SK-N-MC (cell line): ENCODE results near the gene DNAL1.

Experiments
- DNase-seq: peaks from one replicate; pipeline ENCODE4 v3.0.0-alpha.2; 2011; ENCODE audit warnings: low read depth, low spot score
- H3K27ac ChIP-seq: fragments of 200-600 bp; sonication (generic); 2 replicates; pipeline ENCODE4 v1.5.1; 2016; ENCODE audit warnings: mixed run types
- H3K36me3 ChIP-seq: fragments of 200-600 bp; sonication (generic); 2 replicates; pipeline ENCODE4 v1.6.1; 2017; ENCODE audit warnings: antibody characterized with exemption, low read length, mixed read lengths; ENCODE audit not compliant: insufficient read depth
- H3K4me3 ChIP-seq: fragments of 200-600 bp; sonication (generic); 2 replicates; pipeline ENCODE4 v1.5.1; 2016
- H3K9ac ChIP-seq: fragments of 200-600 bp; sonication (generic); 2 replicates; pipeline ENCODE4 v1.8.0; 2017; ENCODE audit warnings: mixed run types, mixed read lengths; ENCODE audit not compliant: insufficient read length
- H3K9me3 ChIP-seq: fragments of 200-600 bp; sonication (generic); 2 replicates; pipeline ENCODE4 v1.6.1; 2017; ENCODE audit warnings: low read depth, mild to moderate bottlenecking, antibody characterized with exemption, low read length, moderate library complexity, mixed read lengths
- EZH2 ChIP-seq: fragments of 200-600 bp; sonication (generic); IDR thresholded peaks from one replicate; pipeline ENCODE4 v1.6.1; 2017; ENCODE audit warnings: antibody characterized with exemption
- FOXP2 ChIP-seq: optimal IDR thresholded peaks from 2 replicates; pipeline ENCODE3; 2011; ENCODE audit warnings: mild to moderate bottlenecking, moderate library complexity; ENCODE audit not compliant: insufficient read depth; ENCODE audit errors: extremely low read length, control extremely low read depth
- POLR2AphosphoS5 ChIP-seq: IDR thresholded peaks from 2 replicates; pipeline ENCODE4 v1.6.1; 2012; ENCODE audit warnings: mild to moderate bottlenecking, low read depth, low read length, borderline replicate concordance

DNAL1 gene

DNA sequence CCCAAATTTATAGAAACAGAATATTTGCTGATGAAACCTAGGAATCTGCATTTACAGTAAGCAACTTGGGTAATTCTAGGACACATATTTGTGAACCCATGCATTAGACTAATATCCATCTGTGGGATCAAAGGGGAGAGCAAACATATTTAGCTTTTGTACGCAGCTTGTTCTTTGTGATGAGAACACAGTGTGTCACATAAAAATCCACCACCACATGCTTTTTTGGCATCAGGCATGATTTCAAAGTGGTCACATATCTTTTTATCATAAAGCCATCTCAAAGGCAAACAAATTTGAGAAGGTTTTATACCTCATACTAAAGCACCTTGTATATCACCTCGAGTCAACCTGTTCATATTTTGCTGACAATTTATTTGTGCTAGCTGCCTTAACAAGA is 15.7 kb downstream of the DNAL1 start:
- no peak for DNase-seq
- H3K27ac ChIP-seq: no peak overlapping the region

DNA sequence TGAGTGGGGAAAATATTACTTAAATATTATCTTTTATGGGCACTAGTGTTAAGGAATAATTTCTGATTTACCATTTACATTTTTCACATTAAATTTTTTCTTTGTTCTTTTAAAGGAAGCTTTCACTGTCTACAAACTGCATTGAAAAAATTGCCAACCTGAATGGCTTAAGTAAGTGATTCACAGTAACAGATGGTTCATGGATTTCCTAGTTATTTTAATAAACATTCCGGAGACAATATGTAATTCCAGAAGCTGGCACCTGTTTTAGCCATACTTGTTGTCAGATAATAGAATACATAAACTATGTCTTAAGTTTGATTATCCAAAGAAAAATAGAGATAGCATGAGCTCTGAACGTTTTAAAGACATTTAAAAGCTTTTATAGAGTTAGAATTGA is 17.1 kb downstream of the DNAL1 start:
- Histone ChIP-seq H3K36me3 (peaks cover 11% of the 10 kb centered on the region; the same call in 1 of the 2 replicates), H3K4me3 (no peak overlapping the region), H3K9ac (no peak overlapping the region), H3K27ac (no peak overlapping the region), H3K9me3 (no peaks in the 10 kb centered on the region)
- TF ChIP-seq FOXP2: no peak
- TF ChIP-seq EZH2: no peak
- TF ChIP-seq POLR2AphosphoS5: no peak
- DNase-seq: no peak

More for the DNA sequence above, 15.7 kb downstream of the DNAL1 start:
- TF ChIP-seq POLR2AphosphoS5 (no peak), FOXP2 (no peak), EZH2 (no peak)
- Histone ChIP-seq H3K9me3 (no peaks in the 10 kb centered on the region), H3K4me3 (no peak overlapping the region), H3K36me3 (peaks cover 11% of the 10 kb centered on the region; the same call in 1 of the 2 replicates), H3K9ac (no peak overlapping the region)

DNA sequence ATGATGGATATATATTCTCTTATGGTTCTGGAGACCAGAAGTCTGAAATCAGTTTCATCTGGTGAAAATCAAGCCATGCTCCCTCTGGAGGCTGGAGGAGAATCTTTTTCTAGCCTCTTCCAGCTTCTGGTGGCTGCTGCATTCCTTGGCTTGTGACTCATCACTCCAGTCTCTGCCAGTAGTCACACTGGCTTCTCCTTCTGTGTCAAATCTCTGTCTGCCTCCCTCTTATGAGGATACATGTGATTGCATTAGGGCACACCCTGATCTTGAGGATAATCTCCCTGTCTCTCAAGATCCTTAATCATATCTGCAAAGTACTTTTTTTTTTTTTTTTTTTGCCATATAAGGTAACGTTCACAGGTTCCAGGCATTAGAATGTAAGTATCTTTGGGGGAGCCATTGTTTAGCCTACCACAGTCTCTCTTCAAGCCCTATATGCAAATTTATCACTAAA is 17.7 kb downstream of the DNAL1 start:
- TF ChIP-seq FOXP2 (no peak), POLR2AphosphoS5 (no peak), EZH2 (no peak)
- no peak overlapping the region for H3K27ac ChIP-seq
- no peak overlapping the region for H3K4me3 ChIP-seq
- no peaks in the 10 kb centered on the region for H3K9me3 ChIP-seq
- H3K9ac ChIP-seq: no peak overlapping the region
- H3K36me3 ChIP-seq: peaks cover 11% of the 10 kb centered on the region; the same call in 1 of the 2 replicates
- no peak for DNase-seq

DNA sequence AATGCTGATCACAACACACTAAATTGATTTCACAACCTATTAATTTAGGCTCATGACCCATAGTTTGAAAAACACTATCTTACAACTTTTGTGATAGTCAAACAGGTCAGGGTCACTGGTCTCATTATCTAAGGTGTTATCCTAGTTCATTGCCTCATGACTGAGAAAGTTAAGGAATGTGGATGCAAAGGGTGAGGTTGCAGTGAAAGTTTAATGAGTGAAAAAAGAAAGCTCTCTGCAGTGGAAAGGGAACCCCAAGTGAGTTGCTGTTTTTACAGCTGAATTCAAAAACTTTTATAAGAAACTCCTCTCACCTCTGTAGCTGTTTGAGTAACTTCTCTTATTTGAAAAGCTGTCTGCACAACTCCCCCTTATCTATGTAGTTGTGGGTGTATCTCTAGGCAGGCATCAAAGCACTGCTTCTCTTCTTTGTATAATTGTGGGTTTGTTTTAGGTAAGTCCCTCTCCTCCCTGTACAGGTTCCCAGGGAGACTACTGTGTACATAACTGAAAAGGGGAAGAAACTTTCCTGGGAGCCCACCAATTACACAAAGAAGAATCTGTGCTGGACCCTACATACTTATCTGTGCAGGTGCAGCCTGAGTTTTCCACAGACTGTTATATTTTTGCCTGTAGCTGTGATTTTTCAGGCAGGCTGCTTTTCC is 18.9 kb downstream of the DNAL1 start:
- Histone ChIP-seq H3K9me3 (no peaks in the 10 kb centered on the region), H3K9ac (no peak overlapping the region), H3K4me3 (no peak overlapping the region), H3K36me3 (peaks cover 11% of the 10 kb centered on the region; the same call in 1 of the 2 replicates), H3K27ac (no peak overlapping the region)
- TF ChIP-seq POLR2AphosphoS5: no peak
- no peak for TF ChIP-seq FOXP2
- no peak for TF ChIP-seq EZH2
- no peak for DNase-seq

DNA sequence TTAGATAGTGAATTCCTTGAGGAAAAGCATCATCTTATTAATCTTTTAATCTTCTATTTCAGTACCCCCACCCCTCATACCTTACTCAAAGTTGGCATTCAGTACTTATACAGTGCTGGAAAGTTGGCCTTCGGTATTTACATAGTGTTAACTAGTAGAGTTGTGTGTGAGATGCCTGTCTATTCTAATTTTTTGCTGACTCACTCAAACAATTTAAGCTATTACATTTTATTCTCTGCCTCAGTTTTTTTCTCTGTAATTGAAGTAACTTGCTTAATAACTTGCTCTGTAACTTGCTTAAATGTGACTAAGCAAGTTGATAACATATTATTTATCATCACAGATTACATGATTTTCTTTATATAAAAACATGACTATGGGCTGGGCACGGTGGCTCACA is 20.3 kb downstream of the DNAL1 start:
- no peak overlapping the region for H3K27ac ChIP-seq
- no peak overlapping the region for H3K4me3 ChIP-seq
- no peak for DNase-seq
- TF ChIP-seq POLR2AphosphoS5 (no peak), EZH2 (no peak), FOXP2 (no peak)
- peaks cover 11% of the 10 kb centered on the region; the same call in 1 of the 2 replicates for H3K36me3 ChIP-seq
- H3K9ac ChIP-seq: no peak overlapping the region
- no peaks in the 10 kb centered on the region for H3K9me3 ChIP-seq

DNA sequence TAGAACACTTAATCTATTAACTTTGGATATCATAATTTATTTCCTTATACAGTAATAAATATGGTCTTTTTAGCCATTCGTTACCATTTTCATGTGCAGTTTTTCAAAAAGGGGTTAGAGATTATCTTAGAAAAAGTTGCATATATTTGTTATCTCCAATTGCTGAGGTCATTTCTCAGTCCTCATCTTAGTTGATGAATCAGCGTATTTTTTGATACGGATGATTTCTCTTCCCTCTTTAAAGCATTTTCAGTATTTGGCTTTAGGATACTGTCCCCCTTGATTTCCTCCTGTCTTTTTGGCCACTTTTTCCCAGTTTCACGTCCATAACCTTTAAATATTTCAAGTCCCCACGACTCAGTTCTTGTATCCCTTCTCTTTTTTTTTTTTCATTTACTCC is 21.8 kb downstream of the DNAL1 start:
- H3K36me3 ChIP-seq: peaks cover 11% of the 10 kb centered on the region; the same call in 1 of the 2 replicates
- H3K9ac ChIP-seq: no peak overlapping the region
- H3K9me3 ChIP-seq: no peaks in the 10 kb centered on the region
- no peak overlapping the region for H3K27ac ChIP-seq
- no peak for DNase-seq
- no peak overlapping the region for H3K4me3 ChIP-seq
- no peak for TF ChIP-seq FOXP2
- TF ChIP-seq POLR2AphosphoS5: no peak
- TF ChIP-seq EZH2: no peak

DNA sequence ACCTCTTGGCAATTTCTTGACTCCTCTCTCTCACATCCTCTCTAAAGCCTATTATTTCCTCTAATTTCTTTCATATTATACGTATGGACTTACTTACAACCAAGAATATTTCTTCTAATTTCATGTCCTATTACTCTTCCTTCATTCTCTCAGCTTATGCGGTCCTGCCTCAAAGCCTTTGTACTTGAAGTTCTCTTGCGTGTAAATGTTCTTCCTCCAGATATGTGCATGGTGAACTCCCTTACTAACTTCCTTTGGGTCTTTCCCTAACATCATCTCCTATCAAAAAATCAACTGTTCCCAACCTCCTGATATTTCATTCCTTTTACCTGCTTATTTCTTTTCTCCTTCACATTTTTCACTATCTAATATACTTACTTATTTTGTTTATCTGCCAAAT is 23.1 kb downstream of the DNAL1 start:
- Histone ChIP-seq H3K9me3 (no peaks in the 10 kb centered on the region), H3K4me3 (no peak overlapping the region), H3K36me3 (no peaks in the 10 kb centered on the region; the same call in 1 of the 2 replicates), H3K9ac (no peak overlapping the region), H3K27ac (no peak overlapping the region)
- DNase-seq: no peak
- TF ChIP-seq POLR2AphosphoS5 (no peak), EZH2 (no peak), FOXP2 (no peak)

DNA sequence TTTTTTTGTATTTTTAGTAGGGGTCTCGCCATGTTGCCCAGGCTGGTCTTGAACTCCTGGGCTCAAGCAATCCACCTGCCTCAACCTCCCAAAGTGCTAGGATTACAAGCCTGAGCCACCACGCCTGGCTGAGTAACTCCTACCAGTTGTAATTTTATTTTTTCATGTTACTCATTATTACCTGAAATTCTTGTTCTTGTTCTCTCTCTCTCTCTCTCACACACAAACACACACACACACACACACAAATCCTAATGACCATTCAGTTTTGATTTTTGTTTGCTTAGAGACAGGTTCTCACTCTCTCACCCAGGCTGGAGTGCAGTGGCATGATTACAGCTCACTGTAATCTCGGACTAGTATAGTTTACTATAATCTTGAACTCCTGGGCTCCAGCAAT is 30.2 kb downstream of the DNAL1 start:
- Histone ChIP-seq H3K4me3 (no peak overlapping the region), H3K27ac (no peak overlapping the region), H3K36me3 (no peaks in the 10 kb centered on the region), H3K9ac (no peak overlapping the region), H3K9me3 (no peaks in the 10 kb centered on the region)
- no peak for TF ChIP-seq EZH2
- TF ChIP-seq FOXP2: no peak
- no peak for TF ChIP-seq POLR2AphosphoS5
- DNase-seq: no peak
